HL-60 (cell line): ENCODE results near the gene FGFR2.

ENCODE experiments used
- CTCF ChIP-seq: IDR thresholded peaks from one replicate; pipeline ENCODE4 v1.5.1; 2011; ENCODE audit warnings: low read length, control low read depth, inconsistent platforms; ENCODE audit not compliant: insufficient read depth
- GABPA ChIP-seq: IDR thresholded peaks from 2 replicates; pipeline ENCODE4 v1.6.1; 2012; ENCODE audit warnings: low read depth
- POLR2AphosphoS5 ChIP-seq: IDR thresholded peaks from 2 replicates; pipeline ENCODE4 v1.6.1; 2012; ENCODE audit warnings: low read depth
- REST ChIP-seq: IDR thresholded peaks from 2 replicates; pipeline ENCODE4 v1.6.1; 2012; ENCODE audit warnings: low read depth; ENCODE audit not compliant: insufficient replicate concordance
- SPI1 ChIP-seq: IDR thresholded peaks from 2 replicates; pipeline ENCODE4 v1.6.1; 2012; ENCODE audit warnings: low read depth, mild to moderate bottlenecking, borderline replicate concordance

- TF ChIP-seq CTCF (no peak), POLR2AphosphoS5 (no peak), REST (no peak), SPI1 (no peak), GABPA (no peak)
Measured at GRCh38 chr10:121552746-121553145, 45.5 kb downstream of the FGFR2 start.
